ENCODE data around the gene EIF5A2. TPM values are rescaled to one million over a fixed set of nuclear protein-coding genes. Genes with fewer than 3 reads are reported as not detected.
A peak's percentile ranks its signal among the peaks of the same experiment; 100 is the strongest.

EIF5A2 gene
- total and polyA plus RNA-seq, 10 of the 15 experiments (the other 5 are each of a cell fraction or from before 2014, with no cell fraction given): 0.76 to 3.0 (median 2.2) TPM

DNA sequence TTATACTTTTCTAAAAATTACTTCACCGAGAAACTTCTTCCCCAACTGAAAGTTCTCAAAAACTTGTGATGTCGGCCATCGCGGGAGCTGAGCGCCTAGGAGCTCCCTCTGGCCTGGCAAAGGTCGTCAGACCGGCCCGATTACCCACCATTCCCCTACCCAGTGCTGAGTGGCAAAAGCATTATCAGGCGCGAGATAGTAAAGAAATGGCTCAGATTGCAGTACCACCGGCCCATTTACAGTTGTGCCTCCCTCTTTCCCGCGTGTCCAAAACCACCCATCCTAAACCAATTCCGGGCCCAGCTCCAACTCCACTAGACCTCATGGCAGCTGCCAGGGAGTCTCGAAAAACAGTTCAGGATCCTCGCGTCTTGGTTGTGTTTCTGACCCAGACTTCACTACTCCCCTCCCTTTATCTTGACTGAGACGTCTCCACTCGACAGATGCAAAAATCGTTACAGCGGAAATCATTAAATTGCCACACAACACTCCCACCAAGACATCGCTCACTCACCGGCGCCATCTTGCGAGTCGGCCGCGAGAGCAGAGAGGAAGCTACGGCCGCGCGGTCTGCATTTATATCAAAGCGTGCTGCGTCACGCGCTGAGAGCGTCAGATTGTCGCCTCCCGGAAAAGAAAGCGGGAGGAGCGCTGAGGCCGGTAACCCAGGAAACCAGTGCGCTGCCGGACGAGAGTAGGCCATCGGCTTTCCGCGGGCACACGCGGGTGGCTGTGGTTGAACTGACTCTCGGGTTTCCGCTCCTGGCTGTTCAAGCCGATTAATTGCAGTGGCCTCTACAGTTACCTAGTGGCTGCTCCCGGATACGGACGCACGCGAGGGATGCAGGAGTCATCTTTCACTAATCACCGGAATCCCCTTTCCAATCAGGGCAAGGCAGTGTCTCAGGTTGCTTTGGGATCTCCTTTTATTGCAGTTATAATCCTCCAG is 38.5 kb downstream of the EIF5A2 start, which contains the start of gene RPL22L1 (continued):
- no peak; the same call in 1 of the 2 replicates for TF ChIP-seq ZBTB40 (IDR thresholded peaks at IDR 0.05; ENCODE audit: borderline replicate concordance)
- no peak for TF ChIP-seq CBX3 (IDR thresholded peaks at IDR 0.05; ENCODE audit: borderline replicate concordance, low read depth)
- no peak; the same call in none of the 2 replicates for TF ChIP-seq CHD1 (IDR thresholded peaks at IDR 0.05; ENCODE audit: low read depth, low read length)
- TF ChIP-seq, protein P1, sequence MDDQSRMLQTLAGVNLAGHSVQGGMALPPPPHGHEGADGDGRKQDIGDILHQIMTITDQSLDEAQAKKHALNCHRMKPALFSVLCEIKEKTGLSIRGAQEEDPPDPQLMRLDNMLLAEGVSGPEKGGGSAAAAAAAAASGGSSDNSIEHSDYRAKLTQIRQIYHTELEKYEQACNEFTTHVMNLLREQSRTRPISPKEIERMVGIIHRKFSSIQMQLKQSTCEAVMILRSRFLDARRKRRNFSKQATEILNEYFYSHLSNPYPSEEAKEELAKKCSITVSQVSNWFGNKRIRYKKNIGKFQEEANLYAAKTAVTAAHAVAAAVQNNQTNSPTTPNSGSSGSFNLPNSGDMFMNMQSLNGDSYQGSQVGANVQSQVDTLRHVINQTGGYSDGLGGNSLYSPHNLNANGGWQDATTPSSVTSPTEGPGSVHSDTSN (IDR thresholded peaks at IDR 0.05; ENCODE audit: insufficient replicate concordance, low read depth, low read length): peak; percentile 18
- peak; percentile 98 for TF ChIP-seq SMAD5 (IDR thresholded peaks at IDR 0.05; ENCODE audit: low read depth)
- no peak for TF ChIP-seq WRNIP1 (IDR thresholded peaks at IDR 0.05; ENCODE audit: borderline replicate concordance, low read depth, low read length)
- TF ChIP-seq KAT2A (conservative IDR thresholded peaks at IDR 0.05; ENCODE audit: control insufficient read depth, low read depth, low read length): no peak
- TF ChIP-seq BHLHE40 (IDR thresholded peaks at IDR 0.05; ENCODE audit: borderline replicate concordance in 1 of 2, low read depth in 2 of 2, low read length in 1 of 2): peak; percentile 79 to 88
- TF ChIP-seq ZNF592 (IDR thresholded peaks at IDR 0.05): no peak
- TF ChIP-seq ESRRA (IDR thresholded peaks at IDR 0.05; ENCODE audit: low read length): no peak
- TF ChIP-seq, protein P2, sequence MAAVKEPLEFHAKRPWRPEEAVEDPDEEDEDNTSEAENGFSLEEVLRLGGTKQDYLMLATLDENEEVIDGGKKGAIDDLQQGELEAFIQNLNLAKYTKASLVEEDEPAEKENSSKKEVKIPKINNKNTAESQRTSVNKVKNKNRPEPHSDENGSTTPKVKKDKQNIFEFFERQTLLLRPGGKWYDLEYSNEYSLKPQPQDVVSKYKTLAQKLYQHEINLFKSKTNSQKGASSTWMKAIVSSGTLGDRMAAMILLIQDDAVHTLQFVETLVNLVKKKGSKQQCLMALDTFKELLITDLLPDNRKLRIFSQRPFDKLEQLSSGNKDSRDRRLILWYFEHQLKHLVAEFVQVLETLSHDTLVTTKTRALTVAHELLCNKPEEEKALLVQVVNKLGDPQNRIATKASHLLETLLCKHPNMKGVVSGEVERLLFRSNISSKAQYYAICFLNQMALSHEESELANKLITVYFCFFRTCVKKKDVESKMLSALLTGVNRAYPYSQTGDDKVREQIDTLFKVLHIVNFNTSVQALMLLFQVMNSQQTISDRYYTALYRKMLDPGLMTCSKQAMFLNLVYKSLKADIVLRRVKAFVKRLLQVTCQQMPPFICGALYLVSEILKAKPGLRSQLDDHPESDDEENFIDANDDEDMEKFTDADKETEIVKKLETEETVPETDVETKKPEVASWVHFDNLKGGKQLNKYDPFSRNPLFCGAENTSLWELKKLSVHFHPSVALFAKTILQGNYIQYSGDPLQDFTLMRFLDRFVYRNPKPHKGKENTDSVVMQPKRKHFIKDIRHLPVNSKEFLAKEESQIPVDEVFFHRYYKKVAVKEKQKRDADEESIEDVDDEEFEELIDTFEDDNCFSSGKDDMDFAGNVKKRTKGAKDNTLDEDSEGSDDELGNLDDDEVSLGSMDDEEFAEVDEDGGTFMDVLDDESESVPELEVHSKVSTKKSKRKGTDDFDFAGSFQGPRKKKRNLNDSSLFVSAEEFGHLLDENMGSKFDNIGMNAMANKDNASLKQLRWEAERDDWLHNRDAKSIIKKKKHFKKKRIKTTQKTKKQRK (IDR thresholded peaks at IDR 0.05; ENCODE audit: low read depth, low read length): no peak
- peak; percentile 99 for TF ChIP-seq PML (IDR thresholded peaks at IDR 0.05; ENCODE audit: low read length)
- peak; percentile 36; the same call in 1 of the 2 replicates for TF ChIP-seq TCF3 (IDR thresholded peaks at IDR 0.05; ENCODE audit: borderline replicate concordance, insufficient read depth, low read depth, low read length)
- TF ChIP-seq NFIC (IDR thresholded peaks at IDR 0.05; ENCODE audit: low read depth, low read length): peak; percentile 33; the same call in 1 of the 2 replicates
- peak; percentile 54; the same call in 1 of the 2 replicates for TF ChIP-seq MTA3 (IDR thresholded peaks at IDR 0.05; ENCODE audit: borderline replicate concordance, low read length)
